22Rv1 (cell line): ENCODE results near the gene CNTN5.

Experiments
- ZFX ChIP-seq: fragments of 450-650 bp; IDR thresholded peaks from 2 replicates; pipeline ENCODE4 v1.6.1; 2017; ENCODE audit warnings: antibody characterized with exemption, borderline replicate concordance
- TF ChIP-seq, protein P1 (sequence below): fragments of 450-650 bp; IDR thresholded peaks from 2 replicates; pipeline ENCODE4 v1.5.1; 2017; ENCODE audit warnings: mild to moderate bottlenecking

- no peak for TF ChIP-seq ZFX
- TF ChIP-seq, protein P1, sequence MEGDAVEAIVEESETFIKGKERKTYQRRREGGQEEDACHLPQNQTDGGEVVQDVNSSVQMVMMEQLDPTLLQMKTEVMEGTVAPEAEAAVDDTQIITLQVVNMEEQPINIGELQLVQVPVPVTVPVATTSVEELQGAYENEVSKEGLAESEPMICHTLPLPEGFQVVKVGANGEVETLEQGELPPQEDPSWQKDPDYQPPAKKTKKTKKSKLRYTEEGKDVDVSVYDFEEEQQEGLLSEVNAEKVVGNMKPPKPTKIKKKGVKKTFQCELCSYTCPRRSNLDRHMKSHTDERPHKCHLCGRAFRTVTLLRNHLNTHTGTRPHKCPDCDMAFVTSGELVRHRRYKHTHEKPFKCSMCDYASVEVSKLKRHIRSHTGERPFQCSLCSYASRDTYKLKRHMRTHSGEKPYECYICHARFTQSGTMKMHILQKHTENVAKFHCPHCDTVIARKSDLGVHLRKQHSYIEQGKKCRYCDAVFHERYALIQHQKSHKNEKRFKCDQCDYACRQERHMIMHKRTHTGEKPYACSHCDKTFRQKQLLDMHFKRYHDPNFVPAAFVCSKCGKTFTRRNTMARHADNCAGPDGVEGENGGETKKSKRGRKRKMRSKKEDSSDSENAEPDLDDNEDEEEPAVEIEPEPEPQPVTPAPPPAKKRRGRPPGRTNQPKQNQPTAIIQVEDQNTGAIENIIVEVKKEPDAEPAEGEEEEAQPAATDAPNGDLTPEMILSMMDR = no peak
Observed at GRCh38 chr11:99432677-99433076, 411.9 kb downstream of the CNTN5 start.
